OCI-LY7 (cell line): ENCODE data around the gene MUC12. TPM values are rescaled to one million over a fixed set of nuclear protein-coding genes. Genes with fewer than 3 reads are reported as not detected.

ENCODE experiments used
- BruUV-seq: library from RNA; stranded (reverse); fragments of 400-500 nt; replicated peaks from 2 replicates; lab custom pipeline; 2021; lab: Mats Ljungman, UMichigan
- CTCF ChIA-PET: fragments of 300-600 bp; sonication (Branson Sonifier 250); formaldehyde crosslinking; loops from one replicate; lab custom pipeline; 2022; ENCODE audit warnings: antibody characterized with exemption; ENCODE audit not compliant: unreplicated experiment; lab: Charles Lee
- POLR2A ChIA-PET: fragments of 300-600 bp; sonication (Branson Sonifier 250); formaldehyde crosslinking; loops from one replicate; lab custom pipeline; 2022; ENCODE audit warnings: antibody characterized with exemption; lab: Charles Lee
- DNase-seq: peaks from one replicate; pipeline ENCODE4 v3.0.0-alpha.2; 2015; ENCODE audit warnings: low spot score
- H2AFZ ChIP-seq: fragments of 200-600 bp; sonication (generic), shearing (Covaris generic); 2 replicates; pipeline ENCODE4 v1.6.1; 2014; ENCODE audit warnings: mild to moderate bottlenecking, antibody characterized with exemption, low read length, moderate library complexity
- H3K27ac ChIP-seq: fragments of 200-600 bp; sonication (generic); 2 replicates; pipeline ENCODE4 v1.5.1; 2014; ENCODE audit warnings: mixed run types, low read depth, mild to moderate bottlenecking, moderate library complexity, low read length, inconsistent platforms; ENCODE audit not compliant: poor library complexity, severe bottlenecking
- H3K36me3 ChIP-seq: fragments of 200-600 bp; sonication (generic); 2 replicates; pipeline ENCODE4 v1.6.1; 2014; ENCODE audit warnings: mild to moderate bottlenecking, antibody characterized with exemption, low read length, moderate library complexity, mixed read lengths; ENCODE audit not compliant: insufficient read depth
- H3K4me1 ChIP-seq: fragments of 200-600 bp; sonication (generic); 2 replicates; pipeline ENCODE4 v1.5.1; 2014; ENCODE audit warnings: mild to moderate bottlenecking, low read length; ENCODE audit not compliant: insufficient read depth, poor library complexity, severe bottlenecking
- H3K4me2 ChIP-seq: fragments of 200-600 bp; sonication (generic); 2 replicates; pipeline ENCODE4 v1.6.1; 2014; ENCODE audit warnings: mild to moderate bottlenecking, low read length
- H3K4me3 ChIP-seq: fragments of 200-600 bp; sonication (generic); 2 replicates; pipeline ENCODE4 v1.5.1; 2014; ENCODE audit warnings: mild to moderate bottlenecking, low read depth, low read length; ENCODE audit not compliant: poor library complexity, severe bottlenecking
- H3K79me2 ChIP-seq: fragments of 200-600 bp; sonication (generic); 2 replicates; pipeline ENCODE4 v1.6.1; 2016; ENCODE audit warnings: low read depth, mild to moderate bottlenecking, low read length, moderate library complexity, mixed read lengths; ENCODE audit not compliant: insufficient read depth
- H3K9me2 ChIP-seq: fragments of 200-600 bp; sonication (generic); 2 replicates; pipeline ENCODE4 v1.6.1; 2016; ENCODE audit warnings: mild to moderate bottlenecking, low read length, mixed read lengths; ENCODE audit not compliant: insufficient read depth
- H3K9me3 ChIP-seq: fragments of 200-600 bp; sonication (generic); 2 replicates; pipeline ENCODE4 v1.6.1; 2014; ENCODE audit warnings: mild to moderate bottlenecking, mixed run types, low read length, mixed read lengths
- H4K20me1 ChIP-seq: fragments of 200-600 bp; sonication (generic); 2 replicates; pipeline ENCODE4 v1.6.1; 2014; ENCODE audit warnings: mild to moderate bottlenecking, antibody characterized with exemption, low read length, moderate library complexity, mixed read lengths; ENCODE audit not compliant: insufficient read depth
- CTCF ChIP-seq: fragments of 200-600 bp; sonication (generic); conservative IDR thresholded peaks from 2 replicates; pipeline ENCODE4 v1.5.1; 2014; ENCODE audit warnings: mild to moderate bottlenecking, antibody characterized with exemption, low read length, moderate library complexity, mixed read lengths
- EZH2phosphoT487 ChIP-seq: fragments of 200-600 bp; sonication (generic); IDR thresholded peaks from 2 replicates; pipeline ENCODE4 v1.6.1; 2018; ENCODE audit warnings: low read depth, borderline replicate concordance, mild to moderate bottlenecking, mixed run types, antibody characterized with exemption, low read length, moderate library complexity, mixed read lengths
- intact Hi-C: fragments of 100-400 bp; cut with micrococcal nuclease; formaldehyde crosslinking; loops from one replicate; pipeline ENCODE4 v1.10.0; 2022; ENCODE audit not compliant: unreplicated experiment
- small RNA-seq: library from RNA; depleted of rRNA; stranded (forward); fragments of <200 nt; gene quantifications from one replicate; pipeline ENCODE3, GENCODE V24; 2014
- total RNA-seq, 2 experiments: library from RNA; depleted of rRNA in 1 of 2; stranded (reverse); fragments of >200 nt in 1 of 2; shearing (Covaris generic) in 1 of 2; gene quantifications; 2 replicates each; pipeline ENCODE4 v1.2.3, GENCODE V29; 2014 to 2022

MUC12 gene
- total RNA-seq, 2 experiments from 2014 or later, result not detected

GRCh38 chr7:101066833-101067177, 97.4 kb downstream of the MUC12 start:
- Histone ChIP-seq H3K79me2 (no peaks in the 10 kb centered on the region), H3K27ac (no peak overlapping the region), H4K20me1 (no peaks in the 10 kb centered on the region), H3K4me3 (no peak overlapping the region), H3K9me3 (no peaks in the 10 kb centered on the region), H3K4me1 (no peaks in the 10 kb centered on the region), H3K36me3 (no peaks in the 10 kb centered on the region), H3K9me2 (no peaks in the 10 kb centered on the region), H2AFZ (no peak overlapping the region), H3K4me2 (no peak overlapping the region)
- CTCF ChIA-PET, result interaction anchor here (0.5 kb wide), 1 partner anchor 178 kb away, joined by 11 read pairs; no protein-coding TSS in a partner anchor
- no TSS peak for BruUV-seq
- intact Hi-C loops, result no loop called here
- POLR2A ChIA-PET, result no interaction called here
- TF ChIP-seq EZH2phosphoT487 (no peak), CTCF (no peak)
- no peak for DNase-seq

GRCh38 chr7:101068401-101068800, 99.0 kb downstream of the MUC12 start:
- Histone ChIP-seq H3K36me3 (no peaks in the 10 kb centered on the region), H3K79me2 (no peaks in the 10 kb centered on the region), H3K4me3 (no peak overlapping the region), H3K4me2 (no peak overlapping the region), H3K9me2 (no peaks in the 10 kb centered on the region), H3K27ac (no peak overlapping the region), H2AFZ (no peak overlapping the region), H3K4me1 (no peaks in the 10 kb centered on the region), H4K20me1 (no peaks in the 10 kb centered on the region), H3K9me3 (no peaks in the 10 kb centered on the region)
- DNase-seq, result no peak
- no peak for TF ChIP-seq CTCF
- BruUV-seq, result no TSS peak
- ChIA-PET POLR2A (no interaction called here), CTCF (no interaction called here)
- intact Hi-C loops, result no loop called here

Small RNA genes within 50 kb of the gene (small RNA-seq; reads per million reads assigned to genes)
- gene RPS29P15, result not detected

Other genes with a start within 250 kb of the MUC12 start
- 0.13 TPM in 1 of 2 replicates, not detected in the other for gene EPO, start 249.1 kb upstream of the MUC12 start, total RNA-seq (2014; rRNA removed; shearing (Covaris generic))
- not detected in 2 replicates for gene EPO, start 249.1 kb upstream of the MUC12 start, total RNA-seq (2022)
- not detected in 2 replicates for gene ZAN, start 236.0 kb upstream of the MUC12 start, total RNA-seq (2014; rRNA removed; shearing (Covaris generic))
- not detected in 2 replicates for gene ZAN, start 236.0 kb upstream of the MUC12 start, total RNA-seq (2022)
- 4.2 and 5.6 TPM in 2 replicates for gene EPHB4, start 142.0 kb upstream of the MUC12 start, total RNA-seq (2014; rRNA removed; shearing (Covaris generic))
- 7.3 and 8.0 TPM in 2 replicates for gene EPHB4, start 142.0 kb upstream of the MUC12 start, total RNA-seq (2022)
- gene SLC12A9, start 116.9 kb upstream of the MUC12 start, total RNA-seq (2014; rRNA removed; shearing (Covaris generic)), result 15.7 and 17.0 TPM in 2 replicates
- gene SLC12A9, start 116.9 kb upstream of the MUC12 start, total RNA-seq (2022), result 21.1 and 25.6 TPM in 2 replicates
- gene TRIP6, start 102.2 kb upstream of the MUC12 start, total RNA-seq (2014; rRNA removed; shearing (Covaris generic)), result 2.2 and 3.3 TPM in 2 replicates
- 1.8 and 3.1 TPM in 2 replicates for gene TRIP6, start 102.2 kb upstream of the MUC12 start, total RNA-seq (2022)
- 154 and 174 TPM in 2 replicates for gene SRRT, start 94.5 kb upstream of the MUC12 start, total RNA-seq (2014; rRNA removed; shearing (Covaris generic))
- gene SRRT, start 94.5 kb upstream of the MUC12 start, total RNA-seq (2022), result 247 and 264 TPM in 2 replicates
- gene UFSP1, start 79.8 kb upstream of the MUC12 start, total RNA-seq (2014; rRNA removed; shearing (Covaris generic)), result 2.8 and 4.9 TPM in 2 replicates
- 3.3 and 3.8 TPM in 2 replicates for gene UFSP1, start 79.8 kb upstream of the MUC12 start, total RNA-seq (2022)
- not detected in 2 replicates for gene ACHE, start 73.7 kb upstream of the MUC12 start, total RNA-seq (2014; rRNA removed; shearing (Covaris generic))
- not detected in 2 replicates for gene ACHE, start 73.7 kb upstream of the MUC12 start, total RNA-seq (2022)
- gene MUC3A, start 20.0 kb upstream of the MUC12 start, total RNA-seq (2014; rRNA removed; shearing (Covaris generic)), result not detected in 2 replicates
- gene MUC3A, start 20.0 kb upstream of the MUC12 start, total RNA-seq (2022), result not detected in 2 replicates
- not detected in 2 replicates for gene MUC17, start 50.5 kb downstream of the MUC12 start, total RNA-seq (2014; rRNA removed; shearing (Covaris generic))
- not detected in 2 replicates for gene MUC17, start 50.5 kb downstream of the MUC12 start, total RNA-seq (2022)
- gene TRIM56, start 115.9 kb downstream of the MUC12 start, total RNA-seq (2014; rRNA removed; shearing (Covaris generic)), result 15.6 and 16.7 TPM in 2 replicates
- gene TRIM56, start 115.9 kb downstream of the MUC12 start, total RNA-seq (2022), result 47.3 and 51.9 TPM in 2 replicates
- not detected in 2 replicates for gene SERPINE1, start 157.5 kb downstream of the MUC12 start, total RNA-seq (2014; rRNA removed; shearing (Covaris generic))
- 0.30 and 0.42 TPM in 2 replicates for gene SERPINE1, start 157.5 kb downstream of the MUC12 start, total RNA-seq (2022)
- gene AP1S1, start 184.9 kb downstream of the MUC12 start, total RNA-seq (2014; rRNA removed; shearing (Covaris generic)), result 57.9 and 88.0 TPM in 2 replicates
- 58.3 and 67.3 TPM in 2 replicates for gene AP1S1, start 184.9 kb downstream of the MUC12 start, total RNA-seq (2022)
- gene VGF, start 196.0 kb downstream of the MUC12 start, total RNA-seq (2014; rRNA removed; shearing (Covaris generic)), result not detected in 2 replicates
- gene VGF, start 196.0 kb downstream of the MUC12 start, total RNA-seq (2022), result 1.5 TPM in 2 replicates
- 0.22 TPM in 1 of 2 replicates, not detected in the other for gene NAT16, start 210.7 kb downstream of the MUC12 start, total RNA-seq (2014; rRNA removed; shearing (Covaris generic))
- gene NAT16, start 210.7 kb downstream of the MUC12 start, total RNA-seq (2022), result not detected in 2 replicates
- gene MOGAT3, start 231.5 kb downstream of the MUC12 start, total RNA-seq (2014; rRNA removed; shearing (Covaris generic)), result not detected in 2 replicates
- not detected in 2 replicates for gene MOGAT3, start 231.5 kb downstream of the MUC12 start, total RNA-seq (2022)
- 9.2 and 12.1 TPM in 2 replicates for gene PLOD3, start 248.0 kb downstream of the MUC12 start, total RNA-seq (2014; rRNA removed; shearing (Covaris generic))
- gene PLOD3, start 248.0 kb downstream of the MUC12 start, total RNA-seq (2022), result 25.0 and 30.5 TPM in 2 replicates
- gene ZNHIT1, start 248.6 kb downstream of the MUC12 start, total RNA-seq (2014; rRNA removed; shearing (Covaris generic)), result 63.8 and 77.3 TPM in 2 replicates
- 40.8 and 44.3 TPM in 2 replicates for gene ZNHIT1, start 248.6 kb downstream of the MUC12 start, total RNA-seq (2022)